ENCODE data around the gene VRK1.

Gene VRK1

DNA sequence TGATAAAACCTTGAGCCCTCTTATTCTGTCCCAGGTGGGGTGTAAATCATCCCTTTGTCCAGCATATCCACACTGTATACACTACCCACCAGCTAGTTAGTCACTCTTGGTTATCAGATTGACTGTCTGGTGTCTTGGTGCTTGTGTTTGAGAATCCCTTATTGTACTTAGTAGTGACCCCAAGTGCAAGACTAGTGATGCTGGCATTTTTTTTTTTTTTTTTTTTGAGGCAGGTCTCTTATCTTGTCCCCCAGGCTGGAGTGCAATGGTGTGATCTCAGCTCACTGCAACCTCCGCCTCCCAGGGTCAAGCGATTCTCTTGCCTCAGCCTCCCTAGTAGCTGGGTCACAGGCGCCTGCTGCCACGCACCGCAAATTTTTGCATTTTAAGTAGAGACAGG, 5.8 kb downstream of the VRK1 start:
- H3K36me3 Mint-ChIP-seq, result peaks cover 5% of the 10 kb centered on the region
- peaks cover 38% of the 10 kb centered on the region for H3K4me1 Mint-ChIP-seq
- no peak overlapping the region for H3K27ac Mint-ChIP-seq
- H3K4me3 Mint-ChIP-seq, result no peak overlapping the region
- ATAC-seq (no peak), DNase-seq (ENCODE audit: low spot score in 2 of 2) (no peak)
- no peaks in the 10 kb centered on the region for H3K9me3 Mint-ChIP-seq

GRCh38 chr14:96803958-96804357, 6.8 kb downstream of the VRK1 start:
- DNase-seq (ENCODE audit: low spot score in 2 of 2), result no peak
- Mint-ChIP-seq H3K4me1 (peaks cover 33% of the 10 kb centered on the region), H3K36me3 (peaks cover 5% of the 10 kb centered on the region), H3K27ac (no peak overlapping the region), H3K4me3 (no peak overlapping the region), H3K9me3 (no peaks in the 10 kb centered on the region)
- ATAC-seq, result no peak

DNA sequence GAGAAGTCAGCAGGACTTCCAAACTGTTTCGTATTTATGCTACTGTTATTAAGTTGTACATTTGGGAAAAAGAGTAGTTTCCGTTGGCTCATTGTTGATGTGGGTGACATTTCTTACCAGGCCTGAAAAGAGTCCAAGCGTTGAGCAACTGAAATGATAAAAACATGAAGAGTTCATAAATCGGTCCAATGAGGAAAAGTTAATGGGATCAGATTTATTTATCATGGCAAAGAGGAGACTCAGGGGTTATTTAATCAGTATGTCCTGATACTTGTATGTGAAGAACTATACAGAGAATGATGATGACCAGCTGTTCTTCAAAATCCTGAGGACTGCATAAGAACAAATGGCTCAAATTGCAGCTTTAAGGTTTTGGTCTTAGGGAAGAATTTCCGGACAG, 7.7 kb downstream of the VRK1 start:
- H3K36me3 Mint-ChIP-seq, result peaks cover 5% of the 10 kb centered on the region
- no peak for ATAC-seq
- H3K9me3 Mint-ChIP-seq, result no peaks in the 10 kb centered on the region
- H3K4me3 Mint-ChIP-seq, result no peak overlapping the region
- H3K4me1 Mint-ChIP-seq, result peaks cover 28% of the 10 kb centered on the region
- H3K27ac Mint-ChIP-seq, result no peak overlapping the region
- DNase-seq (ENCODE audit: low spot score in 2 of 2), result no peak

- no peak overlapping the region for H3K27ac Mint-ChIP-seq
- peaks cover 28% of the 10 kb centered on the region for H3K4me1 Mint-ChIP-seq
- peaks cover 5% of the 10 kb centered on the region for H3K36me3 Mint-ChIP-seq
Measured at GRCh38 chr14:96805956-96806355, 8.8 kb downstream of the VRK1 start.

DNA sequence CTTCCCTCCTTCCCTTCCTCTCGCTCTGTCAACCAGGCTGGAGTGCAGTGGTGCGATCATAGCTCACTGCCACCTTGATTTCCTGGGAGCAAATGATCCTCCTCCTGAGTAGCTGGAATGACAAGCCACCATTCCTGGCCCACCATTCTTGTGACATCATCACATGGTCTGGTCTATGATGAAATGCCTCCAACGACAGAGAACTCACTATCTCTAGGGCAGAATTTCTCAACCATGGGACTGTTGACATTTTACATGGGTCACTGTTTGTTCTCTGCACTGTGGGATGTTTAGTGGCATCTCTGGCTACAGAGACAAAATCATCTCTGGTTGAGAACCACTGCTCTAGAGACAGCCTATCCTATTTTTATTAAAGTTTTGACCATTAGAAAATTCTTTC, 9.7 kb downstream of the VRK1 start:
- H3K9me3 Mint-ChIP-seq, result no peaks in the 10 kb centered on the region
- H3K4me1 Mint-ChIP-seq, result peaks cover 35% of the 10 kb centered on the region
- H3K36me3 Mint-ChIP-seq, result peaks cover 5% of the 10 kb centered on the region
- DNase-seq (ENCODE audit: low spot score in 2 of 2), result no peak
- no peak overlapping the region for H3K27ac Mint-ChIP-seq
- no peak overlapping the region for H3K4me3 Mint-ChIP-seq
- ATAC-seq, result no peak

More at GRCh38 chr14:96805956-96806355, 8.8 kb downstream of the VRK1 start:
- Mint-ChIP-seq H3K9me3 (no peaks in the 10 kb centered on the region), H3K4me3 (no peak overlapping the region)
- ATAC-seq, result no peak
- no peak for DNase-seq (ENCODE audit: low spot score in 2 of 2)

- DNase-seq (ENCODE audit: low spot score in 2 of 2) (no peak), ATAC-seq (no peak)
- Mint-ChIP-seq H3K36me3 (peaks cover 5% of the 10 kb centered on the region), H3K4me3 (no peak overlapping the region), H3K4me1 (peaks cover 38% of the 10 kb centered on the region), H3K9me3 (no peaks in the 10 kb centered on the region), H3K27ac (no peak overlapping the region)
Measured at GRCh38 chr14:96808619-96809406, 11.6 kb downstream of the VRK1 start.

DNA sequence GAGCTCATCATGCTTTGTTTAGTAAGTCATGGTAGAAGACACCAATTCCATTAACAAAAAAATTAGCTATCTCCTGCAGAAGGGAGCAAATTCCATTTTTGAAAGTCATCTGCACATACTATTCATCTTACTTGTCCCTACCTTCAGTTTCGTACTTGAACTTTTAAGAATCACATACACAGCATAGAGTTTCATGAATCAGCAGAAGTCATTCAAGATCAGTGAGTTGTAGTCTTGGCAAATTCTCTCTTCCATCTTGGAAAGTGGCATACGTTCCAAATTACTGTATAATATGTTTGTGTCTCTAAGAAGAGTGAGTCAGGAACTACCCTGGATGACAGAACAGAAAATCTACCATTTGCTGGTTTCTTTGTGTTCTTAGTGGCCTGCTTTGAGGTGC, 14.1 kb downstream of the VRK1 start:
- no peak overlapping the region for H3K4me3 Mint-ChIP-seq
- no peaks in the 10 kb centered on the region for H3K9me3 Mint-ChIP-seq
- peaks cover 5% of the 10 kb centered on the region for H3K36me3 Mint-ChIP-seq
- H3K4me1 Mint-ChIP-seq, result peaks cover 33% of the 10 kb centered on the region
- ATAC-seq, result no peak
- H3K27ac Mint-ChIP-seq, result no peak overlapping the region
- DNase-seq (ENCODE audit: low spot score in 2 of 2), result no peak

GRCh38 chr14:96811985-96812667, 14.9 kb downstream of the VRK1 start:
- Mint-ChIP-seq H3K4me3 (no peak overlapping the region), H3K27ac (no peak overlapping the region), H3K9me3 (no peaks in the 10 kb centered on the region), H3K36me3 (no peaks in the 10 kb centered on the region), H3K4me1 (peaks cover 31% of the 10 kb centered on the region)
- no peak for DNase-seq (ENCODE audit: low spot score in 2 of 2)
- no peak for ATAC-seq

- Mint-ChIP-seq H3K36me3 (peaks cover 5% of the 10 kb centered on the region), H3K4me1 (peaks cover 29% of the 10 kb centered on the region), H3K4me3 (no peak overlapping the region), H3K9me3 (no peaks in the 10 kb centered on the region), H3K27ac (no peak overlapping the region)
- ATAC-seq, result no peak
- DNase-seq (ENCODE audit: low spot score in 2 of 2), result no peak
Measured at GRCh38 chr14:96816281-96816680, 19.1 kb downstream of the VRK1 start.

- no peak for ATAC-seq
- peaks cover 5% of the 10 kb centered on the region for H3K36me3 Mint-ChIP-seq
- H3K27ac Mint-ChIP-seq, result no peak overlapping the region
- H3K4me3 Mint-ChIP-seq, result no peak overlapping the region
- no peaks in the 10 kb centered on the region for H3K9me3 Mint-ChIP-seq
- peaks cover 21% of the 10 kb centered on the region for H3K4me1 Mint-ChIP-seq
- no peak for DNase-seq (ENCODE audit: low spot score in 2 of 2)
Measured at GRCh38 chr14:96817750-96818666, 20.8 kb downstream of the VRK1 start.

- DNase-seq (ENCODE audit: low spot score in 2 of 2), result no peak
- Mint-ChIP-seq H3K27ac (no peak overlapping the region), H3K36me3 (peaks cover 5% of the 10 kb centered on the region), H3K9me3 (no peaks in the 10 kb centered on the region), H3K4me3 (no peak overlapping the region), H3K4me1 (peaks cover 30% of the 10 kb centered on the region)
- no peak for ATAC-seq
Measured at GRCh38 chr14:96821501-96821900, 24.3 kb downstream of the VRK1 start.

DNA sequence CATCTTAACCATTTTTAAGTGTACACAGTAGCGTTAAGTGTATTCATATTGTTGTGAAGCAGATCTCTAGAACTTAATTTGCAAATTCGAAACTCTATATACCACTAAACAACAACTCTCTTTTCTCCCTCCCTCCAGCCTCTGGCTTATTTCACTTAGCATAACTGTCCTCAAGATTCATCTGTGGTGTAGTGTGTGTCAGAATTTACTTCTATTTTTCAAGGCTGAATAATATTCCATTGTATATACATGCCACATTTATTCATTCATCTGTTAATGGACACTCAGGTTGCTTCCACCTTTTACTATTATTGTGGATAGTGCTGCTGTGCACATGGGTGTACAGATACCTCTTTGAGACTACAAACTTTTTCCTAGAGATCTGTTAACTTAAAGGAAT, 26.5 kb downstream of the VRK1 start:
- peaks cover 5% of the 10 kb centered on the region for H3K36me3 Mint-ChIP-seq
- no peak overlapping the region for H3K27ac Mint-ChIP-seq
- peaks cover 28% of the 10 kb centered on the region for H3K4me1 Mint-ChIP-seq
- ATAC-seq (no peak), DNase-seq (ENCODE audit: low spot score in 2 of 2) (no peak)
- H3K9me3 Mint-ChIP-seq, result peaks cover 4% of the 10 kb centered on the region
- no peak overlapping the region for H3K4me3 Mint-ChIP-seq

DNA sequence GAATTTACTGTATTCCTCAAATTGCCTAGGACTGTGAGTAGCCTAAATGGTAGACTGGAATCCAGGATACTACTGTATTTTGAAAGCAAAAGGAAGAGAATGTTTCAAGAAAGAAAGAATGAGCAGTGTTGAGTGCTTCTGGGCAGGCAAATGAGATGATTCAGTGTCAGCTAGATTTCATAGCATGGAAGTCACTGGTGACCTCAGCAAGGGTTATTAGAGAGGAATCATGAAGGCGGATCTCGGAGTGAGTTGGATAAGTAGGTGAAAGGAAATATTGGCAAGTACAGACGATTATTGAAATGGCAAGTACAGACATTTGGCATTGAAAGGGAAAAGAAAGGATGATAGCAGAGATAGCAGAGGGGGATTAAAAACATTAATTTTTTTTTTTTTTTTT, 27.1 kb downstream of the VRK1 start:
- Mint-ChIP-seq H3K4me1 (peaks cover 28% of the 10 kb centered on the region), H3K9me3 (peaks cover 4% of the 10 kb centered on the region), H3K4me3 (no peak overlapping the region), H3K27ac (no peak overlapping the region), H3K36me3 (peaks cover 5% of the 10 kb centered on the region)
- DNase-seq (ENCODE audit: low spot score in 2 of 2) (no peak), ATAC-seq (no peak)

GRCh38 chr14:96826818-96827217, 29.6 kb downstream of the VRK1 start:
- ATAC-seq (no peak), DNase-seq (ENCODE audit: low spot score in 2 of 2) (no peak)
- Mint-ChIP-seq H3K4me1 (peaks cover 33% of the 10 kb centered on the region), H3K4me3 (no peak overlapping the region), H3K36me3 (no peaks in the 10 kb centered on the region), H3K9me3 (peaks cover 16% of the 10 kb centered on the region), H3K27ac (no peak overlapping the region)

DNA sequence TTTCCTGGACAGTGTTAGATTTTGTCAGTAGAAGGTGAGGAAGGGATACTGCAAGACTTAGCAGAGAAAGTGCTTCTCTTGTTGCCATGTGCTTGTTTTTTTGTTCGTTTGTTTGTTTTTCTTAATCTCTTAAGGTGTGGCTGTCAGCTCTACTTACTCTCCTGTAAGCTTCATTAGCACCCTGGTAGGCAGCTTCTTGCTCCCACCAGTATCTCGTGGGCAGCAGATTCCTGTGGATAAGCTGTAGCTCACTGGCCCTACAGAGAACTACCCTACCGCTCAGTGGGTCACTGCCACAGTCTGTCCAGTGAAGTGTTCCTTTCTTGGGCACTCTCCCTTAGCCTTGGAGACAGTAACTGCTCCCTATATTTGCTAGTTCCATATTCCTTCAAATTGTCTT, 30.1 kb downstream of the VRK1 start:
- peaks cover 16% of the 10 kb centered on the region for H3K9me3 Mint-ChIP-seq
- ATAC-seq (no peak), DNase-seq (ENCODE audit: low spot score in 2 of 2) (no peak)
- H3K36me3 Mint-ChIP-seq, result no peaks in the 10 kb centered on the region
- H3K4me1 Mint-ChIP-seq, result peaks cover 33% of the 10 kb centered on the region
- no peak overlapping the region for H3K27ac Mint-ChIP-seq
- H3K4me3 Mint-ChIP-seq, result no peak overlapping the region

Measured in stimulated activated effector memory CD8-positive, alpha-beta T cell treated with anti-CD3 and anti-CD28 coated beads, Interleukin-12 subunit alpha, Interleukin-12 subunit beta, amount 100 ng/mL, for 72 hours (primary cell).